Ectodermal cell (in vitro differentiated cells): ENCODE data around the gene GJA3.

Experiments used
- H3K27ac ChIP-seq: 2 replicates; pipeline ENCODE4 v1.7.0; 2013; ENCODE audit warnings: mild to moderate bottlenecking, low read depth, low read length; ENCODE audit not compliant: insufficient read depth, poor library complexity, severe bottlenecking
- H3K27me3 ChIP-seq: 2 replicates; pipeline ENCODE4 v1.7.0; 2013; ENCODE audit warnings: mild to moderate bottlenecking, low read length; ENCODE audit not compliant: insufficient read depth, control insufficient read depth, poor library complexity, severe bottlenecking
- H3K36me3 ChIP-seq: one replicate; pipeline ENCODE4 v1.7.0; 2013; ENCODE audit warnings: low read length; ENCODE audit not compliant: control insufficient read depth, insufficient read depth
- H3K4me1 ChIP-seq: one replicate; pipeline ENCODE4 v1.7.0; 2013; ENCODE audit warnings: low read length; ENCODE audit not compliant: control insufficient read depth, insufficient read depth
- H3K4me3 ChIP-seq: 2 replicates; pipeline ENCODE4 v1.7.0; 2013; ENCODE audit warnings: low read depth, low read length, control low read depth; ENCODE audit not compliant: insufficient read depth
- H3K9me3 ChIP-seq: 2 replicates; pipeline ENCODE4 v1.7.0; 2013; ENCODE audit warnings: mild to moderate bottlenecking, low read length, moderate library complexity; ENCODE audit not compliant: control insufficient read depth
- WGBS, 2 experiments: methylation state at CpG; one replicate each; pipeline ENCODE4 v1.1.7; 2013; ENCODE audit warnings: missing lambda C conversion rate in 2 of 2; 5-methylcytosine and 5-hydroxymethylcytosine counted together

GJA3 gene

GRCh38 chr13:20181188-20181587, 20.3 kb upstream of the GJA3 start:
- H3K27me3 ChIP-seq: no peaks in the 10 kb centered on the region
- H3K27ac ChIP-seq: no peak overlapping the region
- no peaks in the 10 kb centered on the region for H3K36me3 ChIP-seq
- H3K9me3 ChIP-seq: no peaks in the 10 kb centered on the region
- whole genome bisulfite sequencing, 2 experiments: 90 to 93% methylated on average over 3 of the region's 3 CpGs
- H3K4me3 ChIP-seq: no peak overlapping the region
- no peaks in the 10 kb centered on the region for H3K4me1 ChIP-seq

GRCh38 chr13:20178156-20178555, 17.3 kb upstream of the GJA3 start:
- Histone ChIP-seq H3K27ac (no peak overlapping the region), H3K4me3 (no peak overlapping the region), H3K36me3 (no peaks in the 10 kb centered on the region), H3K27me3 (no peaks in the 10 kb centered on the region), H3K4me1 (peaks cover 6% of the 10 kb centered on the region), H3K9me3 (no peaks in the 10 kb centered on the region)
- WGBS, 2 experiments: 83 to 85% methylated on average over 5 of the region's 5 CpGs

DNA sequence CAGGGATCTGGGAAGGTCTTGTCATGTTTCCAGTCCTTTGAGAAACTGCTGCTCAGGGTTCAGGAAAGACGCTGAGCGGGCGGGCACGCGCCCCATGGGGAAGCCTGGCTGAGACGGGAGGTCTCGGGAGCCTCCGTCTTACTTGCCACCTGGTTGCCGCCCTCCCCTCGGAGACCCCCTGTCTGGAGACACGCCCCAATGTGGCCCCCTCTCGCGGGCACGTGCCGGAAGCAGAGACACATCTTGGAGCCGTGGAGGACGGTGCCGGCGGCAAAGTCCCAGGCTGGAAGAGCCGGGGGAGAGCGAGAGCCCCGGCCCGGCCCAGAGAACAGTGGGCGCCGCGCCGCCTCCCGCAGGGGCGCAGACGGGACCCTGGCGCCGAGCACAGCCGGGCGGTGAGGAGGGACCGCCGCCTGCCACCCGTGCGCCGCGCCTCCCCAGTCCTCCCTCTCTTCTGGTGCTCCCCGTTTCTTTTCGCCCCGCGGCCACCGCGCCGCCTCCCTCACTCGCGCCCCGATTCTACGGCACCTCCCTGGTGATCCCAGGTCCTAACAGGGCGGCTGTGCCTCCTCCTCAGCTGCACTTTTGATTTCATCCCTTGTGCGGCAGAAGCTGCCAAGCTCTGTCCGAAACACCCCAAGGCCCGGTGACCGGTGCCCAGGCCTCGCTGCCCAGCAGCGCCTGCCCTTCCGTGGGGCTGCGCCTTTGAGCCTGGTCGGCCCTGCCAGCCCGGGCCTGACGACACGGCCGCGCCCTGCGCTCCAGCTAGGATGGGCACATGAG, 16.4 kb upstream of the GJA3 start:
- Histone ChIP-seq H3K9me3 (no peaks in the 10 kb centered on the region), H3K36me3 (no peaks in the 10 kb centered on the region), H3K27ac (no peak overlapping the region), H3K4me1 (peaks cover 6% of the 10 kb centered on the region), H3K4me3 (no peak overlapping the region), H3K27me3 (no peaks in the 10 kb centered on the region)
- WGBS, 2 experiments: 95 to 96% methylated on average over 67 of the region's 67 CpGs

DNA sequence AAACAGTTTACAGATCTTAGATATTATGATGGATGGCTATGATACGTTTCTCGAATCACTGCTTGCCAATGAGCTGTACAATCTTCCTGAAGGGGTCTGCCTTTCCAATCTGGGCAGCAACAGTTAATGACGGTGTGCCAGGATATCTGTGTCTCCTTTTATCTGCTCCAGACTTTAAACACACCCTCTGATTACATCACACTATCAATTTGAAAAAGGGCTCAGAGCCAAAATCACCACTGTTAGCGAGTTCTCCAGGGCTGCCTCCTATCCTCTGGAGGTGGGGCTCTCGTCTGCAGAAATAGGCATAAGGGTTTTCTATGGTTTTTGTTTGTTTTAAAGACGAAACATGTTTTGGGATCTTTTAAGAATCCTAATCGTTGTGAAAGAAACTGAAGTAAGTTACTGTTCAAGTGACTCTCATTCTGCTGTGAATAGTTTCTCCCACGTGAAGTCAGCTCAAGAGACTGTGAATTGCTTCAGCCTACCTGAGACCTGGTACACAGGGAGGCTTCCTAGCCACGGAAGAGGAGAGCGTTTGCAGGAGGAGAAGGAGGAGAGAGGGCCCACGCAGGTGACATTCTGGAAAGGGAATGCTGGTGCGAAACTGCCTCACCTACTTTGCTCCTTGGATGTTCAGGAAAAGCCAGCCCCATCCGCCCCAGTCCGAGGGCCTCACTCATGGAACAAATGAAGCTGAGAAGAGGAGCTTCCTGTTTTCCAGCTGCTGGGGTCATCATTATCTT, 15.2 kb upstream of the GJA3 start:
- H3K36me3 ChIP-seq: no peaks in the 10 kb centered on the region
- H3K4me1 ChIP-seq: peaks cover 6% of the 10 kb centered on the region
- H3K9me3 ChIP-seq: no peaks in the 10 kb centered on the region
- no peak overlapping the region for H3K4me3 ChIP-seq
- no peaks in the 10 kb centered on the region for H3K27me3 ChIP-seq
- no peak overlapping the region for H3K27ac ChIP-seq
- 77 to 78% methylated on average over 14 of the region's 14 CpGs for WGBS, 2 experiments

DNA sequence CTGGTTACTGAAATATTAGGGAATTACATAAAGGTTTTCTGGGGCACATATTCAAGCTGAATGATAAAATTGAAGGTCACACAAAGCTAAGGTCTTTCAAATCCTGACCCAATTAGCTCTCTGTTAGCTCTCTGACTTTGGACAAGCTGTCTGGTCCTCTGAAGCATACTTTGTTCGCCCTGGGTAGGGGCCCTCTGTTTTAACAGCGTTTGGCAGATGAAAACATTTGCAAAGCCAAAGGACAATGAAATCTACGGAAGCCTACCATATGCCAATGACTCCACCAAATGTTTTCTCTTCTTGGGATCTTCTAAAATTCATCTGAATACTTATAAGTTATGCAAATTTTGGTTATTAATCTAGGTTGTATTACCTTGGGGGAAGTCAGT, 14.5 kb upstream of the GJA3 start:
- 91 to 97% methylated on average over 3 of the region's 3 CpGs for WGBS, 2 experiments
- Histone ChIP-seq H3K4me3 (no peak overlapping the region), H3K9me3 (no peaks in the 10 kb centered on the region), H3K36me3 (no peaks in the 10 kb centered on the region), H3K27ac (no peak overlapping the region), H3K4me1 (peaks cover 6% of the 10 kb centered on the region), H3K27me3 (no peaks in the 10 kb centered on the region)

DNA sequence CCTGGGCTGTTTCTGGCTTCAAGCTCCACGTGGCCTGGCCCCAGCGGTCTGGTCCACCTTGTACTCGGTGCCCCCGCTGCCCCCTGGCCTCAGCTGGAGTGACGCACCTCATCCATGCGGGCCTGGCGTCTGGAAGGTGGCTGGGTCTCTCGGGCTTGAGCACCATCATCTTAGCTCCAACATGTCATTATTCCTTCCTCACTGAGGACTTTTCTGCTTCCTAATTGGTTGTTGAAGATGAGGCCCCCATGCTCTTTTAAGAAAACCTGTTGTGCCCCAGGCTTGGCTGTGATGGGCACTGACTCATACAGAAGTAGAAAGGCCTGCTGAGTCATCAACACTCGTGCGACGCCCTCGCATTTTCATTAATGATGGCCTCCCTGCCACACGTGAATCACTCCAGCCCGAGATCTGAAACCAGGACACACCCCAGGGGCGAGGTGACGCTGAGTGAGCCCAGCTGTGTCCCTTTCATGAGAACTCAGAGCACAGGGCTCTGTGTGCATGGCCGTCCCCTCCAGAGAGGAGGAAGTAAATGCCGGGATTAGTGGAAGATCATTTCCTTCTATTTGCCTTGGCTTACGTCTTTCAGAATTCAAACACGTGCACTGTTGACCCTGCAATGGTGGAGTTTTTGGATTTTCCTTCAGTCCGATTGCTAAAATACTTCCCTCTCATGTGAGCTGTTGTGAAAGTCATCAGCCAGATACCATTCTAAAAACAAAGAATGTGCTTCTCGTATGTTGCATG, 14.0 kb upstream of the GJA3 start:
- Histone ChIP-seq H3K4me3 (no peak overlapping the region), H3K27me3 (no peaks in the 10 kb centered on the region), H3K4me1 (peaks cover 6% of the 10 kb centered on the region), H3K9me3 (no peaks in the 10 kb centered on the region), H3K27ac (no peak overlapping the region), H3K36me3 (no peaks in the 10 kb centered on the region)
- WGBS, 2 experiments: 69 to 74% methylated on average over 22 of the region's 22 CpGs

DNA sequence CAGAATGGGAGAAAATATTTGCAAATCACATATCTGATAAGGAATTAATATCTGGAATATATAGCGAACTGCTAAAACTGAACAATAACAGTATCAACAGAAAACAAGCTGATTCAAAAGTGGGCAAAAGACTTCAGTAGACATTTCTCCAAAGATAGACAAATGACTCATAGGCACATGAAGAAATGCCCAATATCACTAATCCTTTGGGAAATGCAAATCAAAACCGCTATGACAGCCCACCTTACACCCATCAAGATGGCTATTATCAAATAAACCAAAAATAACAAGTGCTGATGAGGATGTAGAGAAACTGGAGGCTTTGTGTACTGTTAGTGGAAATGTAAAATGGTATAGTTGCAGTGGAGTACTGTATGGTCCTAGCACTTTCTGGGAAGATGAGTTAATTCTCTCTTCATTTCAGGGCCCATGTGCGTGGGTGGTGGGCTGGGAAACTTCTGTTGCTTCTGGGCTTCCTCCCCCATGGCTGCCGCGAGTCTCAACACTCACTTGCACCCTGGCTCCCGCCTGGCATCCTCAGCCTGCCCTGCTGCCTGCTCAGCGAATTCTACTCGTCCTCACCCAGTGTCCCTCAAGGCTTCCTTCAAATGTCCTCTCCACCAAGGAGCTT, 12.4 kb upstream of the GJA3 start:
- H3K4me1 ChIP-seq: peaks cover 6% of the 10 kb centered on the region
- no peak overlapping the region for H3K27ac ChIP-seq
- no peaks in the 10 kb centered on the region for H3K36me3 ChIP-seq
- no peak overlapping the region for H3K4me3 ChIP-seq
- 96% methylated on average over 8 of the region's 8 CpGs for WGBS, 2 experiments
- no peaks in the 10 kb centered on the region for H3K27me3 ChIP-seq
- H3K9me3 ChIP-seq: no peaks in the 10 kb centered on the region

DNA sequence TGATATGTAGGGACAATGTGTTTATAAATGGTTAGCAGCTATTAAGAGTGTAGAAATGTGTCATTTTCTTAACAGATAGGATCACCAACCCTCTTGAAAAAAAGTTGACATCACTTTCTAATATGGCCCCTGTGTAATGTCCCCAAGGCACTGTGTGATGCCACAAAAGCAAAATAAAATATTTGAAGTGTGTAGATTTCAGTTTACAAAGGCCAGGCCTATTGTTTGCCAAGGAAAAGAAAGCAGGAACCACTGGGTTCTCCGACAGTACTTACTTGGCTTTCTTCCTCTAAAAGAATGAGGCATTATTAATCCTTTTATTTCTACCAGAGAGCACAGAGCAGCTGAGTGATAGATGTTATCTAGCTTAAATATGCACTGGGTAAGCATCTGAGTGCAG, 10.5 kb upstream of the GJA3 start:
- Histone ChIP-seq H3K36me3 (no peaks in the 10 kb centered on the region), H3K27me3 (no peaks in the 10 kb centered on the region), H3K4me3 (no peak overlapping the region), H3K9me3 (no peaks in the 10 kb centered on the region), H3K4me1 (peaks cover 6% of the 10 kb centered on the region), H3K27ac (no peak overlapping the region)
- WGBS, 2 experiments: 86 to 92% methylated on average over 1 of the region's 1 CpG

DNA sequence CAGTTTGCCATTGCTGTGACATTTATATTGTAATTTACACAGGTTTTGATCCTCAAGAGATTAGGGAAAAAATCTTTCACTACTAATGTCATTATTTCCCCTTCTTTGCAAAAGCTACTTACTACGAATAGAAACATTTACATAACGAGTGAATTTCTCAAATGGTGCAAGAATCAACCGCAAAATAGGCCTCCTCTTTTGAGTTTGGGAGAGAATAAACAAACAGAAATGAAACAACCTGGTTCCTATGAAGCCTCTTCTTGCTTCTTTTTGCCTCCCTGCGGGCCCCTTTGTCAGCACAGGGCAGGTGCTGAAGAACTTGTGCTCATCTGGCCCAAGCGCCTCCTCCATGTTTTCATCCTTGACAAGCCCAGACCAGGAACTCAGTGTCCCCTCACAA, 10.1 kb upstream of the GJA3 start:
- Histone ChIP-seq H3K4me3 (no peak overlapping the region), H3K4me1 (peaks cover 6% of the 10 kb centered on the region), H3K27me3 (no peaks in the 10 kb centered on the region), H3K9me3 (no peaks in the 10 kb centered on the region), H3K27ac (no peak overlapping the region), H3K36me3 (no peaks in the 10 kb centered on the region)
- WGBS, 2 experiments: 93 to 94% methylated on average over 5 of the region's 5 CpGs

GRCh38 chr13:20168396-20168795, 7.5 kb upstream of the GJA3 start:
- no peak overlapping the region for H3K4me3 ChIP-seq
- H3K27me3 ChIP-seq: no peaks in the 10 kb centered on the region
- H3K36me3 ChIP-seq: no peaks in the 10 kb centered on the region
- 95% methylated on average over 7 of the region's 7 CpGs for WGBS, 2 experiments
- no peak overlapping the region for H3K27ac ChIP-seq
- no peaks in the 10 kb centered on the region for H3K4me1 ChIP-seq
- no peaks in the 10 kb centered on the region for H3K9me3 ChIP-seq
